ENCODE results near the gene RASSF10.

Gene RASSF10

DNA sequence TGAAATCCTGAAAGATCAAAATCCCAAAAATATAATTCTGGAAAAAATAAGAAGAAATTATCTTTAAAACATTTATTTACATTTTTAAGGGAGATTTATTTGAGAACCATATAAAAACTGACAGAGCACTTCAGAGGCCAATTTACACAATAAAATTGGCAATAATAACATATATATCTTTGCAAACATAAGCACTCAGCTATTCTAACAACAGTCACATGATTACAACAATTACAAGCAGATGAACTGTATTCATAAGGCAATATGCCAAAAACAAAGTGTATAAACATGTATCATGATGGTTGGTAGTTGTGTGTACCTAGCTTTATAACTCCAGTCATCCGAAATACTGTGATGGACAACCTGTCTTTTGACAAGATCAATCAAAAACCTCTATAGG is 17.7 kb upstream of the RASSF10 start:
- DNase-seq (ENCODE audit: low read depth) = no peak
- no peak overlapping the region for H3K4me3 ChIP-seq (replicated peaks; ENCODE audit: low read depth, low read length)
- TF ChIP-seq, protein P1, sequence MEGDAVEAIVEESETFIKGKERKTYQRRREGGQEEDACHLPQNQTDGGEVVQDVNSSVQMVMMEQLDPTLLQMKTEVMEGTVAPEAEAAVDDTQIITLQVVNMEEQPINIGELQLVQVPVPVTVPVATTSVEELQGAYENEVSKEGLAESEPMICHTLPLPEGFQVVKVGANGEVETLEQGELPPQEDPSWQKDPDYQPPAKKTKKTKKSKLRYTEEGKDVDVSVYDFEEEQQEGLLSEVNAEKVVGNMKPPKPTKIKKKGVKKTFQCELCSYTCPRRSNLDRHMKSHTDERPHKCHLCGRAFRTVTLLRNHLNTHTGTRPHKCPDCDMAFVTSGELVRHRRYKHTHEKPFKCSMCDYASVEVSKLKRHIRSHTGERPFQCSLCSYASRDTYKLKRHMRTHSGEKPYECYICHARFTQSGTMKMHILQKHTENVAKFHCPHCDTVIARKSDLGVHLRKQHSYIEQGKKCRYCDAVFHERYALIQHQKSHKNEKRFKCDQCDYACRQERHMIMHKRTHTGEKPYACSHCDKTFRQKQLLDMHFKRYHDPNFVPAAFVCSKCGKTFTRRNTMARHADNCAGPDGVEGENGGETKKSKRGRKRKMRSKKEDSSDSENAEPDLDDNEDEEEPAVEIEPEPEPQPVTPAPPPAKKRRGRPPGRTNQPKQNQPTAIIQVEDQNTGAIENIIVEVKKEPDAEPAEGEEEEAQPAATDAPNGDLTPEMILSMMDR (IDR thresholded peaks at IDR 0.05; ENCODE audit: low read length, missing control alignments) = no peak

DNA sequence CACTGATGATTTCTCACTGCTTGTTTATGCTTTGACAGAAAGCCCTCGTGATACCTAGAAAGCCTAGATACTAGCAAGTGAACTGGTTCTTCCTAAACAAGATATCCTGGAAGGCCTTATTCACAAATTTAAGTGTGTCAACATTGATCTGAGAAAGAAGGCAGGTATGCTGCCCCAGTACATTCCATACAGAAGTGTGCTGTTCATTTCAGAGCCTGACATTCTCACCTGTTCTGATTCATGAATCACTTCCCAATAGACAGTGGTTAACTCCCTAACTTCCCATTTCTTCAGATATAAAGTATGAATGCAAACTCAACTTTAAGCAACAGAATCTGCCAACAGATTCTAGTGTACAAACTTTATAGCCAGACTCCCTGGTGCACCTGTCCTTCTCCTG is 15.5 kb upstream of the RASSF10 start:
- no peak overlapping the region for H3K4me3 ChIP-seq (replicated peaks; ENCODE audit: low read depth, low read length)
- no peak for DNase-seq (ENCODE audit: low read depth)
- TF ChIP-seq, protein P1 (IDR thresholded peaks at IDR 0.05; ENCODE audit: low read length, missing control alignments) = no peak

- TF ChIP-seq, protein P1 (IDR thresholded peaks at IDR 0.05; ENCODE audit: low read length, missing control alignments) = no peak
- no peak for DNase-seq (ENCODE audit: low read depth)
- no peak overlapping the region for H3K4me3 ChIP-seq (replicated peaks; ENCODE audit: low read depth, low read length)
These were observed 14.6 kb upstream of the RASSF10 start for GRCh38 chr11:12994476-12994875.

DNA sequence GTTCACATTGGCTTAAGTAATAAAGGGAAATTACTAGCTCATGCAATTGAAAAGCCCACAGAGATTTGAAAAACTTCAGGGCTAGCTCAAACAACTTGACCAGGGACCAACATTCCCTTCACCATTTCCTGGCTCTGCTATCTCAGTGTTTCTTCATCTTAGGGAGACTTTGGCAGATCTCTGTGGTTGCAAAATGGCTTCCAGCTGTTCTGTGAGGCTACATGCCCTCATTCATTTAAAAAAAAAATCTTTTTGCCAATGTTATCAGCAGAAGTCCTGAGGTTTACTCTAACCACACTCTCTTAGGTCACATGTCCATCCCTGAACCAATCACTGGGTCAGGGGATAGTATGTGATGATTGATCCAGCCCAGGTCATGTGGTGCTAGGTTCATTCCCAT is 13.9 kb upstream of the RASSF10 start:
- peak; percentile 85 for DNase-seq (ENCODE audit: low read depth)
- no peak overlapping the region for H3K4me3 ChIP-seq (replicated peaks; ENCODE audit: low read depth, low read length)

GRCh38 chr11:12995823-12996222 is 13.3 kb upstream of the RASSF10 start:
- H3K4me3 ChIP-seq (replicated peaks; ENCODE audit: low read depth, low read length) = no peak overlapping the region
- TF ChIP-seq, protein P1 (IDR thresholded peaks at IDR 0.05; ENCODE audit: low read length, missing control alignments) = no peak
- no peak for DNase-seq (ENCODE audit: low read depth)

More for the DNA sequence above, 13.9 kb upstream of the RASSF10 start:
- TF ChIP-seq, protein P1 (IDR thresholded peaks at IDR 0.05; ENCODE audit: low read length, missing control alignments) = no peak

DNA sequence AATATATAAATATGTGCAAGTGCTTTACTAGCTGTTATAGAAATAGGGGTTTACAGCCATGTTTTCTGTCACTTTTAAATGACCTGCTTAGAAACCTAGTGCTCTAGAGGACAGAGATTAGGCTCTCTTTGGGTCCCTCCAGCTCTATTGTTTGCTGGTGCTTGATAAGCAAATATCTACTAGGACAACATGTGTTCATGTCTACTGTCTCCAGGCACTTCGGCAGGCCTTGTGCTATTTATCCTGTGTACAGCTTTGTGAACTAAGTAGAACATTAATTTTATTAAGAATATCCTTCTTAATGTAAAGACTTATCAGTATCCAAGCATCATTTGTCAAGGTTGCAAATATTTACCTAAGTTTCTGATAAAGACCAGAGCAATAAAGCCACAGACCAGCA is 11.9 kb upstream of the RASSF10 start:
- TF ChIP-seq, protein P1 (IDR thresholded peaks at IDR 0.05; ENCODE audit: low read length, missing control alignments) = no peak
- no peak for DNase-seq (ENCODE audit: low read depth)
- no peak overlapping the region for H3K4me3 ChIP-seq (replicated peaks; ENCODE audit: low read depth, low read length)

DNA sequence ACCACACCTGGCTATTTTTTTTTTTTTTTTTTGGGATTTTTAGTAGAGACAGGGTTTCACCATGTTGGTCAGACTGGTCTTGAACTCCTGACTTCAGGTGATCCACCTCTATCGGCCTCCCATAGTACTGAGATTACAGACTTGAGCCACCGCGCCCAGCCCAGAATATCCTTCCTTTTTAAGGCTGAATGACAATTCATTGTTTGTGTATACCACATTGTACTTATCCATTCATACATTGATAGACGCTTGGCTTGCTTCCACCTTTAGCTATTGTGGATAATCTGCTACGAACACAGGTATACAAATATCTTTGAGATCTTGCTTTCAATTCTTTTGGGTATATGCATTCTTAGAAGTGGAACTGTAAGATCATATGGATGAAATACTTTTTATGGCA is 10.8 kb upstream of the RASSF10 start:
- no peak for DNase-seq (ENCODE audit: low read depth)
- no peak overlapping the region for H3K4me3 ChIP-seq (replicated peaks; ENCODE audit: low read depth, low read length)
- TF ChIP-seq, protein P1 (IDR thresholded peaks at IDR 0.05; ENCODE audit: low read length, missing control alignments) = no peak

Data from fibroblast of pulmonary artery (primary cell).